Cardiac ventricle fibroblast (primary cell): ENCODE measurements around the gene SMC2. TPM values are rescaled to one million over a fixed set of nuclear protein-coding genes. Genes with fewer than 3 reads are reported as not detected.

Source experiments
- total RNA-seq: library from RNA; depleted of rRNA; stranded (reverse); fragments of >200 nt; gene quantifications from 2 replicates; pipeline ENCODE4 v1.2.3, GENCODE V29; 2015

SMC2 gene
- 9.9 and 11.7 TPM in 2 replicates for total RNA-seq

GRCh38 chr9:104093647-104094533, at the start of gene SMC2:
Gene SMC2, plus strand, starts transcription at chr9:104094309. Its CDS starts 1,076 bp downstream, at chr9:104095385.

